NB4 (cell line): ENCODE measurements around the gene EFCAB6.

ENCODE experiments used
- DNase-seq: peaks from one replicate; pipeline ENCODE4 v3.0.0; 2010; ENCODE audit warnings: low read depth
- H3K4me3 ChIP-seq: one replicate; pipeline ENCODE4 v1.5.1; 2011; ENCODE audit warnings: mild to moderate bottlenecking, low read depth, low read length, moderate library complexity
- MYC ChIP-seq: IDR thresholded peaks from 2 replicates; pipeline ENCODE4 v1.6.1; 2011; ENCODE audit warnings: low read depth, low read length
- POLR2A ChIP-seq: IDR thresholded peaks from 2 replicates; pipeline ENCODE4 v1.6.1; 2011; ENCODE audit warnings: mild to moderate bottlenecking; ENCODE audit not compliant: insufficient read length; ENCODE audit errors: extremely low read depth
- TF ChIP-seq, protein P1 (sequence below): IDR thresholded peaks from 2 replicates; pipeline ENCODE4 v1.6.1; 2011; ENCODE audit warnings: low read depth, low read length
- TF ChIP-seq, protein P2 (sequence below): IDR thresholded peaks from one replicate; pipeline ENCODE4 v1.5.1; 2012; ENCODE audit warnings: low read depth, low read length

The EFCAB6 gene

DNA sequence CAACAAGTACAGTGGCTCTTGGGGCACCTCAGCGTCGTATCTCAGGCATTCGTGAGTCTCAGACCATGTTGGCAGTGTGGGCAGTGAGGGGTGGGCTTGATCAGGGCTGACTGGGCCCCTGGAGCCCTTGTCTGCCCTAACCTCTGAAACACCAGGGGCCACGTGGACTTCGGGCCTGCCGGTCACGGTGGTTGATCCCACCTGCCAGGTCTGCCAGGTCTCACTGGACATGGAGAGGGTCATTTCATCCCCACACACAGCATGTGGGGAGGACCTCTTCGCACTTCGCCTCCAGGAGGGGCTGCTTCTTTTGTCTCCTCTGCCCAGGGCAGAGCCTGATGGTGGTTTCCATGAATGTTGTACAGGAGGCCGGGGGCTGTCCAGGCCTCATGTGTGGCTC is 323.2 kb downstream of the EFCAB6 start:
- TF ChIP-seq MYC (no peak), POLR2A (no peak)
- TF ChIP-seq, protein P1, sequence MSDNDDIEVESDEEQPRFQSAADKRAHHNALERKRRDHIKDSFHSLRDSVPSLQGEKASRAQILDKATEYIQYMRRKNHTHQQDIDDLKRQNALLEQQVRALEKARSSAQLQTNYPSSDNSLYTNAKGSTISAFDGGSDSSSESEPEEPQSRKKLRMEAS: no peak
- TF ChIP-seq, protein P2, sequence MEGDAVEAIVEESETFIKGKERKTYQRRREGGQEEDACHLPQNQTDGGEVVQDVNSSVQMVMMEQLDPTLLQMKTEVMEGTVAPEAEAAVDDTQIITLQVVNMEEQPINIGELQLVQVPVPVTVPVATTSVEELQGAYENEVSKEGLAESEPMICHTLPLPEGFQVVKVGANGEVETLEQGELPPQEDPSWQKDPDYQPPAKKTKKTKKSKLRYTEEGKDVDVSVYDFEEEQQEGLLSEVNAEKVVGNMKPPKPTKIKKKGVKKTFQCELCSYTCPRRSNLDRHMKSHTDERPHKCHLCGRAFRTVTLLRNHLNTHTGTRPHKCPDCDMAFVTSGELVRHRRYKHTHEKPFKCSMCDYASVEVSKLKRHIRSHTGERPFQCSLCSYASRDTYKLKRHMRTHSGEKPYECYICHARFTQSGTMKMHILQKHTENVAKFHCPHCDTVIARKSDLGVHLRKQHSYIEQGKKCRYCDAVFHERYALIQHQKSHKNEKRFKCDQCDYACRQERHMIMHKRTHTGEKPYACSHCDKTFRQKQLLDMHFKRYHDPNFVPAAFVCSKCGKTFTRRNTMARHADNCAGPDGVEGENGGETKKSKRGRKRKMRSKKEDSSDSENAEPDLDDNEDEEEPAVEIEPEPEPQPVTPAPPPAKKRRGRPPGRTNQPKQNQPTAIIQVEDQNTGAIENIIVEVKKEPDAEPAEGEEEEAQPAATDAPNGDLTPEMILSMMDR: no peak
- no peak overlapping the region for H3K4me3 ChIP-seq
- no peak for DNase-seq

DNA sequence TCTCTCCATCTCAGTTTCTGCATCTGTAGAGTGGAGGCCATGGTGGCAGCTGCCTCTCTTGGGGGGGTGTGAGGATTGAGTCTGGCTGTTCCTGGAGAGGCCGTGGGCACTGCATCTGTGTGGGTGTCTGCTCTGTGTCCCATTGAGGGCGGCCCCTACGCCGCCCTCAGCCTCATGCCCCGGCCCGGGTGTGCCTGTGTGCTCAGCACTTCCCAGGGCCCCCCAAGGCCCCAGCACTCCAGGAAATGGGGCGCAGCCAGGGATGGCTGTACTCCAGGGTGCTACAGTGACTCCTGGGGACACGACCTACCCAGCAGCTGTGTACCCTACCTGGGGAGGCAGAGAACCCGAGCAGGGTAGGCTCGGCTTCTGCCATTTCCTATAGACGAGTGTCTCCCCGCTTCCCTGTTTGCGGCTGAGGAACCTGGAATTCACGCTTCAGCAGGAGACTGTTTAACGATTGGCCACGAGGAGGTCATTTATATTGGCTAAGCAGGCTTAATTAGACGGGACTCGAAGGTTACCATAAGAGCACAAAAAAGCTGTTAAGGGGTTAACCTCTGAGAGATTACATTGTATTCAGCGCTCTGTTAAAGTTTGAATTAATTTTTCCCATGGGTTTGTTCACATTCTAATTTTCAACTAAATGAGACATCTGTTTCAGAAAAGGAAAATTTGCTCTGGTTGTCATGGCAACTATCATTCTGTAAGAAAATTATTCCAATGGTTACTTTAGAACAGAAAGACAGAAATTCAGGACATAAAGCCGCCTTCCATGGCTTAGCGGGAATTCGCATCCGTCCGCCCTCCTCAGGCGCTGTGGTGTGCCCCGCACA is 323.9 kb downstream of the EFCAB6 start:
- no peak for DNase-seq
- no peak for TF ChIP-seq POLR2A
- TF ChIP-seq, protein P2: no peak

DNA sequence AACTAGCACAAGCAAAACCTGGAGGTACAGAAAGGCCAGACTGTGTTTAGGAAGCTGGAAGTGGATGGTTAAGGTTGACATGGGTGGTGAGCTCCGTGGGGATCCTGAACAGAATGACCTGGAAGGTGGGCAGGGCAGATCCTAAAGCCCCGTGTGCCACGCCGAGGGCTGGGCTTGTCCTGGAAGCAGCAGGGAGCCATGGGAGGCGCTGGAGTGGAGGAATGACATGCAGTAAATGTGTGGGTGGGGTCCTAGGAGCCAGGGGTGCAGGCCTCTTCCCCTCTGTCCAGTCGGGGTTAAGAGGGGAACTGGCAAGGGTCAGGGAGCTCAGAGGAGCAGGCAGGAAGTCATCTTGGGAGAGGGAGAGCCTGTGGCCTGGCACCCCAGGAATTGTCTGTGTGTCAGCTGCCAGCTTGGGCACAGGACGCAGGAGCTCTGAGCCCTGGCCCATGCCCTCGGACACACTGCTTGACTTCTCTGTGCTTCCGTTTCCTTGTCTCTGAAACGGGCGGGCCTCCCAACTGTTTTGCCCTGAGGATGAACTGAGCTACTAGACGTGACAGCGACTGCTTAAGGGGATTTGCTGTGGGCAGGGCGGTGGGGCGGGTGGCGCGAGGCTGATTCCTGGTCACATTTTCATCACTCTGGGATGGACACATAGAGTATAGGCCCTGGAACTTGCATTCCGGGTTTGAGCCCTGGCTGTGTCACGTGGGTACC is 324.6 kb downstream of the EFCAB6 start:
- no peak for DNase-seq
- TF ChIP-seq, protein P2: no peak
- TF ChIP-seq, protein P1: no peak
- TF ChIP-seq POLR2A (no peak), MYC (no peak)
- no peak overlapping the region for H3K4me3 ChIP-seq

More for the DNA sequence above, 323.9 kb downstream of the EFCAB6 start:
- H3K4me3 ChIP-seq: no peak overlapping the region

DNA sequence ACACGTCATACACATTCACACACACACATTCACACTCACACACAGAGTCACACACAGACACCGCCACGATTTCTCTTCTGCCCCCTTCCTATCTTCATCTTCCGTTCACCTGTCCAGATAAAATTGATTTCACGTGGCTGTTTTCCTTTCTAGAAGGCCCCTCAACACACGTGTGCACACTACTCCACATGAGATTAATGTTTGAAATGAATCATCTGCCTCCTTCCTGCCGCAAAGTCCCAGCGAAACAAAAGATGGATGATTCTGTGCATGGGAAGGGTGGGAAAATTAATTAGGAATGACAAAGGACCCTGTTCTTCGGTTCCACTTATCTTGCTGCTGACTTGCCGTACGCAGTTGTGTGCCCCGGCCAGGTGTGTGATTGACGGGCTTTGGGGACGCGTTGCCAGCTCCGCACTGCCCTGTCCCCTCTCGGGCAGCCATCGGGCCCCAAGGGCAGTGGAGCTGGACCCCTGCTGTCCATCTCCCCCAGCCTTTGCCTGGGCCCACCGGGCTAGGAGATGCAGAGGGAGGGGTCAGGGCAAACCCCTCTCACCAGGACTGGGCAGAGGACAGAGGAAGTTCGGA is 326.5 kb downstream of the EFCAB6 start:
- TF ChIP-seq, protein P2: no peak
- TF ChIP-seq, protein P1: no peak
- TF ChIP-seq MYC (no peak), POLR2A (no peak)
- DNase-seq: no peak
- no peak overlapping the region for H3K4me3 ChIP-seq

DNA sequence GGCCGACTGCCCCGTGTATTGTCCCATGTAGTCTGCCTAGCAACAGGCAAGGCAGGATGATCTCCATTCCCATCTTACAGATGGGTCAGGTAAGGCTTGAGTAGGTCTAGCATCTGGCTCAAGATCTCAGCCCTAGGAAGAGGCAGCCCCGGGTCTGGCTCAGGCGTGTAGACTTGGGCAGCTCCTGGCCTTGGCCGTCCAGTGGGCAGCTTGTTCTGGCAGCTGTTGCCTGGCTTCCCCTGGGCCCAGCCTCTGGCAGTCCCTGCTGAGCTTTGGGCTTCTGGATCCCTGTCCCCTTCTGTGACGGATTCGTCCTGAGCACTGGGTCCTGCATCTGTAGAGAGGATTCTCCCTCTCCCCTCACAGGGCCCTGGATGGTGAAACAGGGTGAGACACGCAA is 327.9 kb downstream of the EFCAB6 start:
- no peak for DNase-seq
- TF ChIP-seq, protein P2: no peak
- TF ChIP-seq MYC (no peak), POLR2A (no peak)
- TF ChIP-seq, protein P1: no peak
- no peak overlapping the region for H3K4me3 ChIP-seq
